Activated naive CD4-positive, alpha-beta T cell (primary cell): Measurements from ENCODE around the gene PARD3.

ENCODE experiments used
- DNase-seq, 4 experiments: peaks; one replicate each; lab custom pipeline; 2025; lab: John Stamatoyannopoulos, UW

The PARD3 gene

DNA sequence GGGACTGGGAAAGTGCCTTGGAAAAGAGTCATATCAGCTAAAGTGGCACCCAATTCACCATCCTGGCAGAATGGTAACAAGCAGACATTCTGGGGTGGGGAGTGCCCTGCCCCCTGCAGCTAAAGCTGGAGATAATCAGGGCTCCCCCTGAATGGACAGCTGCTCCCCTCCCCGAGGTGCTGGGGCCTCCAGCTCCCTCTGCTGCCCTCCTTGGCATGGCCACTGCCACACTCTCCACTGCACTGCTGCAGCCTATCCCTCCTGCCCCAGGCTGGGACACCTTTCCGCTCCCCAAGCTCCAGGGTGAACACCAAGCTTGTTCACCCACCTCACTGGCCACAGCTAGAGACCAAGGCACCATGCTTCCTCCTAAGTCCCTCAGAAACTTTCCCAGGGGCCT lies 9.8 kb upstream of the PARD3 start:
- no peak for DNase-seq

DNA sequence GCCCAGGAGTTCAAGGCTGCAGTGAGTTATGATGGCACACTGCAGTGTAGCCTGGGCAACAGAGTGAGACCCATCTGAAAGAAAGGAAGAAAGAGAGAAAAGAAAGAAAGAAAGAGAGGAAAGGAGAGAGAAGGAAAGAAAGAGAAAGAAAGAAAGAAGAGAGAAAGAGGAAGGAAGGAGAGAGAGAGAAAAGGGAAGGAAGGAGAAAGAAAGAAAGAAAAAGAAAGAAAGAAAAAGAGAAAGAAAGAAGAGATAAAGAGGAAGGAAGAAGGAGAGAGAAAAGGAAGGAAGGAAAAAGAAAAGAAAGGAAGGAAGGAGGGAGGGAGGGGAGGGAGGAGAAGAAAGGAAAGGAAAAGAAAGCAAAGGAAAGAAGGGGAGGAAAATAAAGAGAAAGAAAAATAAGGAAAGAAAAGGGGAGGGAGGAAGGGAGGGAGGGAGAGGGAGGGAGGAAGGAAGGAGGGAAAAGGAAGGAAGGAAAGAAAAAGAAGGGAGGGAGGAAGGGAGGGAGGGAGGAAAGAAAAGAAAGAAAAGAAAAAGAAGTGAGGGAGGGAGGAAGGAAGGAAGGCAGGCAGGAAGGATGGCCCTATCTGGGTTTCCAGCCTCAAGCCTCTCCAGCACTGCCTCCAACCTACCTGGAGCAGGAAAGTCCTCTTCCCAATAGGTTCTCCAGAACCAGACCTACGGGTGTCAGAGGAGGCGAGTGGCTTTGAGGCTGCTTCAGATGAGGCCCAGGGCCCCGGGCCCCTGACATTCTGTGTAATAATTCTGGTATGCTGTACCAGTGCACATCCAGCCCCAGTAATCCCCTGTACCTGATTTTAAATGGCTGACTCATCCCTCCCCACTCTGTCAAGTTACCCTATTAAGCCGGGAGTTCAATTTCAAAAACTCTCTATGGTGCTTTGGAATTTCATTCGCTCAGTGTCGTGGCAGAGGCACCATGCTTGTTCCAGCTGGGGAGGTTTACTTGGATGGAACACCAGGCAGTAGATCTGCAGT lies 6.8 kb upstream of the PARD3 start:
- DNase-seq: no peak

DNA sequence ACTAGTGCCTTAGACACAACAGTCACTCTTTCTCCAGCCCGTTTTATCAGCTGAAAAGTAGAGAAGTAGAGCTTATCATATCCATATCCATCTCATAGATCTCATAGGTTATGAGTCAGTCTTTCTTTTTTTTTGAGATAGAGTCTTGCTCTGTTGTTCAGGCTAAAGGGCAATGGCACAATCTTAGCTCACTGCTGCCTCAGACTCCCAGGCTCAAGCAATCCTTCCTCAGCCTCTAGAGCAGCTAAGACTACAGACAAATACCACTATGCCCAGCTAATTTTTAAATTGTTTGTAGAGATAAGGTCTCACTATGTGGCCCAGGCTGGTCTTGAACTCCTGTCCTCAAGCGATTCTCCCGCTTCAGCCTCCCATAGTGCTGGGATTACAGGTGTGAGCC lies 2.5 kb upstream of the PARD3 start:
- no peak for DNase-seq

DNA sequence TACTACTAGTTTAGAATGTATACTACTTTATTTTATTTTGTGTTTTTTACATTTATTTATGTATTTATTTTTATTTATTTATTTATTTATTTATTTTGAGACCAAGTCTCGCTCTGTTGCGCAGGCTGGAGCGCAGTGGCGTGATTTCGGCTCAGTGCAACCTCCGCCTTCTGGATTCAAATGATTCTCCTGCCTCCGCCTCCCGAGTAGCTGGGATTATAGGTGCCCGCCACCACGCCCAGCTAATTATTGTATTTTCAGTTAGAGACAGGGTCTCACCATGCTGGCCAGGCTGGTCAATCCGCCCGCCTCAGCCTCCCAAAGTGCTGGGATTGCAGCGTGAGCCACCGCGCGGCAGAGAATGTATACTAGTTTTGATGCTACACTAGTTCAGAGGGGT lies 2.0 kb upstream of the PARD3 start:
- no peak for DNase-seq

DNA sequence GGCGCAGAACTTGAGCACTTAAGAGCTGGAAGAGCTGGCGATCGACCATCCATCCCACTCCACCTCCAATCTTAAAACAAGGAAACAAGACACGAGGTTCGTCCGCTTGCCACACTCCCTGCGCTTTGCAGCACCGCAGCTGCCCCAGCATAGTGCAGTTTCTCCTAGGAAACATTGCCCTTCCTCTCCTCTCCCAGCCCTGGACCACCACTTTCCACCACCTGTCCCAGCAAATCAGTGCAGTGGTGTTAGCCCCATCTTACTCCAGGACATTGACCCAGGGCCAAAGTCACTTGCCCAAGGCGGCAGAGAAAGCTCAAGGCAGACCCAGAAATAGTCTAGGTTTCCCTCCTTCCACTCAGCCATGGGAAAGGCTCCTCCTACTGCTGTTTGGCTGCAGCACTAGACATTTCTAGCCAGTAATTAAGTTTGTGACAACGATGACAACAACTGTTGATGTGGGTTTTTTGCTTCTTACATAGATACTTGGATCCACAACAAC lies 1.5 kb upstream of the PARD3 start:
- DNase-seq: no peak

DNA sequence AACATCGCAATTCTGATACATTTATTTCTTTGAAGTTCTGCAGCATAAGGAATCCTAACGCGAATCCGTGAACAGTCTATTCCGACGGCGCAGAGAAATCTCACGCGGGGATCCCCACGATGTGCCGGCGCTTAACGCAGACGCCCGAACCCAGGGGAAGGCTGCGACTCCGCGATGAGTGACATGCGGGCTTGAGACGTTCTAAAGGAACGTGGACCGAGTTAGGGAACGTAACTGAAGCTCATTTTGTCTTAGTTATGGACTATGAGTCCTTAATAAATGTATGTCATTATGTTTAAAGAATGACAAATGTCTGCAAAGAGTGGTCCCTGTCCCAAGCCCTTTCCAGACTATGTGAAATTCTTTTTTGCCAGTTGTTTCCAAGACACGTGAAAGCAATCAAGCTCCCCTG lies 995 bp upstream of the PARD3 start:
- no peak for DNase-seq

DNA sequence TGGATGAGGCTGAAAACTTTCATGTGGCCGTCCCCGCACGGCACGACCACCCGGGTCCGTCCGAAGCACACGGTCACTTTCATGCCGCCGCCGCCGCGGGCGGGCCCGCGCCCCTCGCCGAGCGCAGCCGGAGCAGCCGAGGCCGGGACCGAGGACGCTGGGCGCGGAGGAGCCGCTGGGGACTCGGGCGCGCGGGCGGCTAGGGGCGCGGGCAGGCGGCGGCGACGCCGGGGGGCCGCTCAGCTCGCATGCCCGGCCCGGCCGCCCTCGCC lies 247 bp downstream of the PARD3 start:
- no peak for DNase-seq

DNA sequence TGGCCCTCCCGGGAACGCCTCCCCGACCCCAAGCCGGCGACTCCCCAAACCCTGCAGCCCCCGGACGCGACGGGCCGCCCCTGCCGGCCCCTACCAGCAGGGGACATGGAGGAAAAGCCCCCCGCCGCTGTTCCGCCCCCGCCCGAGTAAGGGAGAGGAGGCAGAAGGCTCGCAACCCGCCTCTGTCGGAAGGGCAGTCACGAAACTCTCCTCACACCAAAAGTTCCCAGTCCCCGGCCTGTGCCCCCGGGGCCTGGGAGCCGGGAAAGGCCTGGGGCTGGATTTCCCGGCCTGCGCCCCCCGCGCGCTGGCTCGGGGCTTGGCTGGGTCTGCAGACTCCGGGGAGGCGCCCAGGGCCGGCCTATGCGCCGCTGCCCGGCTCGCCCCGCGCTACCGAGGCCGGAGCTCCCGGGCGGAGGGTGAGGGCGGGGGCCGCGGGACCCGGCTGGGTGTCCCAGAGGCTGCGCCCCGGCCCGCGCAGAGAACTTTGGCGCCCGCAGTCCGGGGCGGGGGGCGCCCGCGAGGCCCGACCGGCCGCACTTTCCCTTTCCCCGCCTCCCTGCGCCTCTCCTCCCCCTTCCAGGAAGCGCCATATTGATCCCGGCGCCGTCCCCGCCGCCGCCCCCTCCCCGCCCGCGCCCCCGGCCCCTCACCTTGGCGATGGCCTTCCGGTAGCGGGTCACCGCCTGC lies 728 bp downstream of the PARD3 start:
- no peak for DNase-seq

DNA sequence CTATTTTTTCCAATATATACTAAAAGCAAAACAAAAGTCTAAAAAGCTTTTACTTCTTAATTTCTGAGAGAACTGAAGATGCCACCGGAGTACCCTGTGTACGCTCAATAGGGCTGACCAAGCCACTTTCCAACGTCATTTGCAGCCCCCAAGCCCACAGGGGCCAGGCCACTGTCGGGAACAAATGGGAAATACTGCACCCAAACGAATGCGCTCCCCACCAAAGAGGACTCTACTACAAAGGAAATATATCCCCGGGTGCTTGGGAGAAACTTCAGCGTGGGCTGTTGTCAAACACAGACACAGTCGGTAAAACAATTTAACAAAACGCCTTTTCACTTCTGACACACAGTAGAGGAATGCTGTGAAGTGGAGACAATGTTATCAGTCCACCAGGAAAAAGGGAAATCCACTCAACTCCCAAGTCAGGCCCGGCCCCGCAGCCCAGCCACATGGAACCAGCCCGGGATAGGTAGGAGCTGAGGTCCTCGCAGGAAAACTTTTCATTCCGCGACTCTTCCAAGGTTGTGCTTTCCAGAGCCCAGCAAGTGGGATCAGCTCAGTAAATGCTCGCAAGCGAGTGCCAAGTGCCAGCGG lies 1.4 kb downstream of the PARD3 start:
- no peak for DNase-seq

DNA sequence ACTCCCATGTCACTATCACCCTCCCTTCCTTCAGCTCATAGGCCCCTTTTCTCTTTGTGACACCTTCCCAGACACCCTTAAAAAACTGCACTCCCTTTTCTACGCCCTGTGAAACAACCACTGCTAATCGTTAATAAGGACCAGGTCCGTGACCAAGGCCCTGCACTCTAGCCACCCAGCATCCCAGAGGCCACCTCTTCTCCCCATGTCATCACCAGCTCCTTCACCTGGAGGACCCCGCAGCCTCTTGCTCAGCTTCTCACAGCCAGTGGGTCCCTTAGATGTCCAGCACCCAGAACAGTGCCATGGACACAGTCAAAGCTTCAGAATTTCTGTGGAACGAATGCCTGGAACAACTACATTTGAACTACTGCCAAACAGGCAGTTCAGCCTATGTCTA lies 2.3 kb downstream of the PARD3 start:
- DNase-seq: no peak

DNA sequence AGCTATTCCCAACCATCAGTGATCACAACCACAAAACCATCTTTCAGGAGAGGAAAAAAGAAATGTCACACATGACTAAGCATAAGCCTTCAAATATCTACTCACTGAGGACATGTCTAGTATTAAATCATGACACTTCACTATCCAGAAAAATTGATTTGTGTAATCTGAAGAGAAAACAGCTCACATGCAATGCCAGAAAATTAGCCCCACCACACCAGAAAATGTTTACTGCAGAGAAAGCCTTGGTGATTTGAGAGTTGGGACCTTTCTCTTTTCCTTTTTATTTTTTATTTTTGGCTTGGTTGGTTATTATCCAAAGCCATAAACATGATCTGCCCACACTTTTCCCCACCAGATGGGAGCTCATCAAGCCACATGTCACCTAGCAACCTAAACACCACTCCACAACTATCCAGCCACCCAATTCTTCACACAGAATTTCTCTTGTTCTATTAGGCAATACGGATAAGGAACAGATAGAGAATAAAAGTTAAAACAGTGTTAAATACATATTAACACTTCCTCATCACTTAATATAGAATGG lies 3.1 kb downstream of the PARD3 start:
- DNase-seq: no peak

DNA sequence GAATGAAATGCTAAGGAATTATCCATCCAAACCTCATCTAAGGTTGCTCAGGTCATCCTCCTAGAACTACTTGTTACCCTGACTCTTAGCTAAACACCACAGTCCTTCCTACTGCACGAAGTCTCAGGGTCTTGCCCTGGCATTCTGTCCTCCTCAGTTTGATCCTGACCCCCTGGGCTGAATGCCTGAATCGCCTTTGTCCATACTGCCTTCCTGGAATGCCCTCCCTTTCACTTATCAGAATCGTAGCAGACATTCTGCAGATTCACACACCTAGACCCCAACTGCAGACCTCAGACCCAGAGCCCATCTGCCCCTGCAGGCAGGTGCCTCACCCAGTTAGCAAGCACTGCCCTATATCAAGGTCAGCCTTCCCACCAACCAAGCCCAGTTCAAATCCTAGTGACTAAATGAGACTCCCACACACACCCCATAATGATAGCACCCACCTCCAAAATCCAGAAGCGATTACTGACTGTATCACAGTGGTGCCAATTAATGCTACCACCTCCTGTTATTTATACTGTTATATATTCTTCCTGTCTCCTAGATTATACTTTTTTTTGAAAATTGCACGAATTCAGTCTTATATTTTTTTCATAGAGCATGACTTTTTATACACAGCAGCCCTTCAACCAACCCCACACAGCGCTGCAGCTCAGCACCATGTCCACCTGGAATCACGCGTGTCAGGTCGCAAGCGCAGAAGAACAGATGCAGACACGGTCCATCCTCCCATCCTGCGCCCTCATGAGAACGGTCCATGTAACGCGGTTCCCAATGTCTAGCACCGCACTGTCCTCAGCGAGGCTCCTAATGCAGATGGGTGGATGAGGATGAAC lies 3.7 kb downstream of the PARD3 start:
- no peak for DNase-seq

DNA sequence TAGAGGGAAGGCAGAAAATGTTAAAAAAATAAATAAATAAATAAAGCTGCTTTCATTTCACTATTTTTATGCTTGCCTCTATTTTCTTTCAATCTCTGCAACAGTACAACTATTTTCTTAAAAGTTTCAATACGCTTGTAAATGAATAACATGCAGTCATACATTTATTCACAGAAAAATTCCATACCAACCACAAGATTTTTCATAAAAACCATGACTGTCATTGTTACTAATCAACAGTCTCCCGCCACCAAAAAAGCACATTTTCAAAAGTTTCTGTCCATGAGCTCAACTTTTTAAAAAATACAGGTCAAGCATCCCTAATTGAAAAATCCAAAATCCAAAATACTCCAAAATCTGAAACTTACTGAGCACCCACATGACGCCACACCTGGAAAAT lies 5.3 kb downstream of the PARD3 start:
- DNase-seq: no peak

DNA sequence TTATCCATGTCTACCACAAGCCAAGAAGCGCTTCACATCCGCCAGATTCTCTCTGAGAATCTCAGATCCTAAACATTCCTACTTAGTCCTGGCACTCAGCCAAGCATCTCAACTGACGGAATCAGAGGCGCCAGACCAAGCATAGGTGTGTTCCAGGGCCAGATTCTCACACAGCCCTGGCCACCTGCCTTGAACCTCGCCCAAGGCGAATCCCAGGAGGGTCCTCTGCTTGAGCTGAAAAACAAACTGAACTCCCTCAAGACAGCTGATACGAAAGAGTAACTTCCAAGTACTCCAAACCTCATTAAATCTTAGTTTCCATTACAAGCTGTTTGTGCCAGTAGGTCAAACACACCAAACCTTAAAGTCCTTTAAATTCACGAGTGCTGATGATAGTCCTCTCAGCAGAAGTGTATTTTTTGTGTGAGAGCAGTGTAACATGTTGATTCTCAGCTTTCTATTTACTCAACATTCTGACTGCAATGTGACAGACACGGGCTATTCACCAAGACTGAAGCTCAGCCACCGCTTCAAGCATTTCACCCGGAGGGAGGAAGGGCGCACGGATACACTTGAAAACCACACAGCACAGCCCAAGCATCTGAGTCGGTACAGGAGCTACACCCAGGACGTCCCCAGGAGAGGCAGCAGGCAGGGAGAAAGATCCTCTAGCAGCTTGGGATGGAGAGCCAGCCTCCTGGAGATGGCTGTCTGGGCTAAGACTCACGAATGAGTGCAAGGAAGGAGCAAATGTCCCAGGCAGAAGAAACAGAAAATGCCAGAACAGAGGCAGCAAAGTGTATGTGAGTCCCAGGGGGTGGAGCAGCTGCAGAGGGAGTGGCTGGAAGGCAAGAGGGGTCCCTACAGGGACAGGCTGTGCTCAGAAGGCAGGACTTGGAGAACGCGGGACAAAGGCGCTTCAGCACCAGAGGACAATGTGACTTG lies 6.0 kb downstream of the PARD3 start:
- DNase-seq: no peak

DNA sequence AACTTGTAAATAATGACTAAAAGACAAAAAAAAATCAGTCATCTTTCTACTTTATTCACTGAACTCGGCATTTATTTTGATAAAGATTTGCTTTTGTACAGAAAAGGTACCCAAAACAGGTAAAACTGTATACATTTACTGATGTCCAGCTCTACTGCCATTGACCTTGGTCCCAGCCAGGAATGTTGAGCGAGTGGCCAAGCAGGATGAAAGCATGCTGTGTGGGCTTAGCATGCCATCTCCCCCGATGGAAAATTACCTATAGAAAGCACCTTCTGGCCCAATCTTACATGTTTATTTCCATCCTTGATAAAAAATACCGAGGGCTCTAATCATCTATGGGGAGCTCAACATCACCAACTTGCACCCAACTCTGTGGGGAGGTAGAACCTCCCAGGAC lies 6.8 kb downstream of the PARD3 start:
- no peak for DNase-seq

DNA sequence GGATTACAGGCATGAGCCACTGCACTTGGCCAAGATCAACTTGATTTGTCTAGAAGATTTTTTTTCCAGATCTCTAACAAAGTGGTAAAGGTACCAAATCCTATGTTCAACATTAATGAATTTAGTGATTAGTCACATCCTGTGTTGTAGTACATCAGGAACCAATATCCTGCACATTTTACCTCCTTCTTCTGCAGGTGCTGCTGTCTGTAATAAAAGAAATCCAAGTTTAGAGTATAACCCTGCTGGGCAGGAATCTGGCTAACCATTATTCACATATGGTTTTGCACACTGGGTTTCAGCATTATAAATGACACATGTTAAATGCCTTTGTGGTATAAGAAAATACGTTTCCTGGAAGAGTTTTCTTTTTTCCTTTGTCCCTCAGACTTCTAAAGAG lies 10.8 kb downstream of the PARD3 start:
- DNase-seq: no peak

DNA sequence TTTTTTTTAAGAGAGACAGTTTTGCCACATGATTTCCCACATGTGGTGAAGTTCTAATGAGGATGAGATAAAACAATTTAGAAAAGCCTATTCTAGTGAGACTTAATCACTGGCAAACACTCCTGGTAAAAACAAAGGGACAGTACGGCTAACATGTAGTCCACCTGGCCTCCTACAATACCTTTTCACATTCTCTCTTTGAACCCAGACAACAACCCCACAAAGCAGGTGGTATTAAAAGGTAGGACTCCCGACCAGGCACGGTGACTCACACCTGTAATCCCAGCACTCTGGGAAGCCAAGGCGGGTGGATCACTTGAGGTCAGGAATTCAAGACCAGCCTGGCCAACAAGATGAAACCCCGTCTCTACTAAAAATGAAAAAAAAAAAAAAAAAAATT lies 12.4 kb downstream of the PARD3 start:
- no peak for DNase-seq

DNA sequence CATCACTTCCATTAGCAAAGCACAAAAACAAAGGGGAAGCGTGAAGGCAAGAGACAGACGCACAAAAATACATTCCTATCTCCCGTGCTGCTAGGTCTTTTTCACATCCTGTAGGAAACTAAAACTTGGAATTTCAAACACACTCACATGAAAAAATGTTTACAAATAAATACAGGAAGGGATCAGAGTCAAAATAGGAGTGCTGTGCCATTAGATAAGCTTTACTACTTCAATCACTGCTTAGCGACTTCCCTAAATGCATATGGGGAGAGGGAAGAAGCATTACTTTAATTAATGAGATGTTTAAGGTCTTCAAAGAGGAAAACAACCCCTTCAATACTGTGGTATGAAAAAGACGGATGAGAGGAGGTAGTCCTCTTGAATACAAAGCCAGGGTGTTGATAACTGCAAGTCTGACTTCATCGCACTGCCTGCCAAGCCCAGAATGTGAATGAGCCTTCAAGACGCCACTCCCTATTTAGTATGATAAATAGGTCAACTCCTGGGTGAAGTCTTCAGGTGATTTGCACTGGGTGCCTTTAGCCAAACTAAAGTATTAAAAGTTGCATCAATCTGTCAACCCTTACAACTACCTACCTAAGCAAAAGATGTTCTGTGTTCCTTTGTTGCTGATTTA lies 13.9 kb downstream of the PARD3 start:
- no peak for DNase-seq

DNA sequence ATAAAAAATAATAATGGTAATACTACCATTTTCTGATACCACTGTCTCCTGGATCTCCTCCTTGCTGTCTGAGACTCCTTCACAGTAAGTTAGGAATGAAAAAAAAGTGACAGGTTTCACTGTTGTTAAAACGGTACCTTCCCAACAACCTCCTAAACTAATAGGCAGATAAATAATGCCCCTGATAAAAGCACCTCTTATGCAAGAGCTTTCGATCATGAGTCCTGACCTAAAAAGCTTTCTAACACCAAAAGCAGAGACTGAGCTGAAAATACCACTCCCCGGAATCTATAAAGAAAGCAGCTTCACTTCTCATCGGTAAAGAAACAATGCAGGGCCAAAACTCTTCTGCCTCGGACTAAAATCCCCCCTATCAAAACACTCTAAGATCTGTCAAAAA lies 14.5 kb downstream of the PARD3 start:
- DNase-seq: no peak

DNA sequence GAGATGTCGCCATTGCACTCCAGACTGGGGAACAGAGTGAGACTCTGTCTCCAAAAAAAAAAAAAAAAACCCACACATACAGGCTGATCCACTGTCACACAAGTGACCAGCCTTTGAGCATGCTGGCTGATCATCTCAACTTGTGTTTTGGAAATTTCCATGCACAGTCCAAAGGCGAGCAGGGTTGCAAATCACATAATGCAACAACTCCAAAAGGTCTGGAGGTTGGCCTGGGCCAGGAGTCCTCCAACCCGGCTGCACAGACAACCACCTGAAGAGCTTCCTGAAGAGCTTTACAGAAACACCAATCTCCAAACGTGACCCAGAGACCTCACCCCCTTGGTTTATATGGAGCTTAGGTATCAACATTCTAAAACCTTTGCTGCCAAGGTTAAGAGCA lies 16.4 kb downstream of the PARD3 start:
- DNase-seq: no peak
